ENCODE measurements around the gene HHAT.

Gene HHAT

GRCh38 chr1:210541680-210542358 is 213.1 kb downstream of the HHAT start:
- DNase-seq (ENCODE audit: low read depth), result no peak
- no peak overlapping the region for H3K4me3 ChIP-seq (ENCODE audit: low read length)
- TF ChIP-seq, protein P1, sequence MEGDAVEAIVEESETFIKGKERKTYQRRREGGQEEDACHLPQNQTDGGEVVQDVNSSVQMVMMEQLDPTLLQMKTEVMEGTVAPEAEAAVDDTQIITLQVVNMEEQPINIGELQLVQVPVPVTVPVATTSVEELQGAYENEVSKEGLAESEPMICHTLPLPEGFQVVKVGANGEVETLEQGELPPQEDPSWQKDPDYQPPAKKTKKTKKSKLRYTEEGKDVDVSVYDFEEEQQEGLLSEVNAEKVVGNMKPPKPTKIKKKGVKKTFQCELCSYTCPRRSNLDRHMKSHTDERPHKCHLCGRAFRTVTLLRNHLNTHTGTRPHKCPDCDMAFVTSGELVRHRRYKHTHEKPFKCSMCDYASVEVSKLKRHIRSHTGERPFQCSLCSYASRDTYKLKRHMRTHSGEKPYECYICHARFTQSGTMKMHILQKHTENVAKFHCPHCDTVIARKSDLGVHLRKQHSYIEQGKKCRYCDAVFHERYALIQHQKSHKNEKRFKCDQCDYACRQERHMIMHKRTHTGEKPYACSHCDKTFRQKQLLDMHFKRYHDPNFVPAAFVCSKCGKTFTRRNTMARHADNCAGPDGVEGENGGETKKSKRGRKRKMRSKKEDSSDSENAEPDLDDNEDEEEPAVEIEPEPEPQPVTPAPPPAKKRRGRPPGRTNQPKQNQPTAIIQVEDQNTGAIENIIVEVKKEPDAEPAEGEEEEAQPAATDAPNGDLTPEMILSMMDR (conservative IDR thresholded peaks at IDR 0.05; ENCODE audit: low read length), result no peak

- no peak for DNase-seq (ENCODE audit: low read depth)
- no peak overlapping the region for H3K4me3 ChIP-seq (ENCODE audit: low read length)
- TF ChIP-seq, protein P1 (conservative IDR thresholded peaks at IDR 0.05; ENCODE audit: low read length), result no peak
These were observed 223.2 kb downstream of the HHAT start for GRCh38 chr1:210551899-210552298.

- TF ChIP-seq, protein P1 (conservative IDR thresholded peaks at IDR 0.05; ENCODE audit: low read length), result no peak
- no peak for DNase-seq (ENCODE audit: low read depth)
- H3K4me3 ChIP-seq (ENCODE audit: low read length), result no peak overlapping the region
These were observed 225.0 kb downstream of the HHAT start for GRCh38 chr1:210553711-210554110.

DNA sequence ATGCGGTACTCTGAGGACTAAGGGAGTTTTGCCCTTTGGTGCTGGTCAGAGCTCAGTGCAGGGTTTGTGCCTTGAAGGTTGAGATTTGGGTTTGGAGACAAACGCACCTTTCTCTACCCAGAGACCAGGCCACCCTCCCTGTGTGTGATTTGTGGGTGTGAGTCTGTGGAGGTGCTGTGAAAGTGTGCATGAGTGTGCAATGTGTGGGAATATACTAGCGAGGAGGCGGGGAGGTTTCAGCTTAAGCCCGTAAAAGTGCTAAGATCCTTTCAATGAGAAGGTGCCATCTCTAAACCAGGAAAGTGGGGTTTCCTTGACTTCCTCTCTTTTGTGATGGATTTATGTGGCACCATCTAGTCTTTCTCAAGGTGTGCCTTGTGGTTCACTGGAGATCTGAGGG is 225.7 kb downstream of the HHAT start:
- H3K4me3 ChIP-seq (ENCODE audit: low read length), result no peak overlapping the region
- DNase-seq (ENCODE audit: low read depth), result no peak
- TF ChIP-seq, protein P1 (conservative IDR thresholded peaks at IDR 0.05; ENCODE audit: low read length), result no peak

- no peak for DNase-seq (ENCODE audit: low read depth)
- TF ChIP-seq, protein P1 (conservative IDR thresholded peaks at IDR 0.05; ENCODE audit: low read length), result no peak
- no peak overlapping the region for H3K4me3 ChIP-seq (ENCODE audit: low read length)
These were observed 227.8 kb downstream of the HHAT start for GRCh38 chr1:210556475-210556874.

DNA sequence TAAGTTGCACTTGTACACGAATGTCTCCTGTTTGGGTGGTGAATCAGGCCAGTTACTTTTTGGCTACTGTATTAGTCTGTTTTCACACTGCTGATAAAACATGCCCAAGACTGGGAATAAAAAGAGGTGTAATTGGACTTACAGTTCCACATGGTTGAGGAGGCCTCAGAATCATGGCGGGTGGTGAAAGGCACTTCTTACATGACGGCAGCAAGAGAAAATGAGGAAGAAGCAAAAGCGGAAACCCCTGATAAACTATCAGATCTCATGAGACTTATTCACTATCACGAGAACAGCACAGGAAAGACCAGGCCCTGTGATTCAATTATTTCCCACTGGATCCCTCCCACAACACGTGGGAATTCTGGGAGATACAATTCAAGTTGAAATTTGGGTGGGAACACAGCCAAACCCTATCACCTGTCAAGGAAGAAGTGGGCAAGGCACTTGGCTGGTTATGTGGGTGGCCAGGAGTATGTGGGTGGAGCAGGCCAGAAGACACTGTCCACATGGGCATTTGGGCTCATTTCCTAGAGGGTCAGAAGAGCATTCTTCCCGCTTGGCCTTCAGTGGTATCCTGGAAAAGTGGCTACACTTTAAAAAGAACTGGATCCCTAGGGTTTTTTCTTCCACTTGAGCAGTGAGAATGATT is 228.8 kb downstream of the HHAT start:
- TF ChIP-seq, protein P1 (conservative IDR thresholded peaks at IDR 0.05; ENCODE audit: low read length), result no peak
- no peak for DNase-seq (ENCODE audit: low read depth)
- no peak overlapping the region for H3K4me3 ChIP-seq (ENCODE audit: low read length)

GRCh38 chr1:210558302-210558701 is 229.6 kb downstream of the HHAT start:
- no peak for DNase-seq (ENCODE audit: low read depth)
- TF ChIP-seq, protein P1 (conservative IDR thresholded peaks at IDR 0.05; ENCODE audit: low read length), result no peak
- H3K4me3 ChIP-seq (ENCODE audit: low read length), result no peak overlapping the region

Data from AG10803 (cell line).